ENCODE data around the gene CP.
"Not testable (repeated sequence)": the region's sequence is repeated elsewhere in the genome, so short reads cannot be mapped to it uniquely, and the experiment has no call there.

The CP gene

DNA sequence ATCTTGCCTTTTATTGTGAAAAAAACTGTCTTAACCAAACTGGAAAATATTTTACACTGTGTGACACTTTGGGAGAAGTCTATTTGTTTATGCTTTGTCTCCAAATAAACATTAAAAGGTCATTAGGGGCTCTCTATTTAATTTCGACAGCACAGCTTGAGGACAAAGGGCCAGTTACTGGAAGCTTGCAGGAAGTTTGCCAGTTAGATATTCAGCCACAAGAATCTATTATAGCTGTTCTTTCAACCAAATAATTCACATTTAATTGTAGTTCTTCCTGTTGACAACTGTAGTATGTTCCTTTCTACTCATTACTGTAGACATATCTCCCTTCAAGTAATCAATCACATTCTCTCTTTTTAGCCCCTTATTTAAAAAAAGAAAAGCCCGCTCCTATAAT, 6.1 kb downstream of the CP start:
- Mint-ChIP-seq H3K27ac (no peak overlapping the region), H3K36me3 (no peaks in the 10 kb centered on the region), H3K27me3 (peaks cover 4% of the 10 kb centered on the region), H3K4me3 (no peak overlapping the region), H3K9me3 (no peaks in the 10 kb centered on the region), H3K4me1 (no peaks in the 10 kb centered on the region)
- CTCF ChIA-PET = interaction anchor here (0.6 kb wide), 1 partner anchor 354 kb away, joined by 3 read pairs; no protein-coding TSS in a partner anchor
- DNase-seq = no peak

- H3K4me1 Mint-ChIP-seq = no peaks in the 10 kb centered on the region
- H3K4me3 Mint-ChIP-seq = no peak overlapping the region
- H3K9me3 Mint-ChIP-seq = no peaks in the 10 kb centered on the region
- DNase-seq = no peak
- H3K27ac Mint-ChIP-seq = no peak overlapping the region
- peaks cover 7% of the 10 kb centered on the region for H3K27me3 Mint-ChIP-seq
- H3K36me3 Mint-ChIP-seq = no peaks in the 10 kb centered on the region
- CTCF ChIA-PET = no interaction called here
Measured at GRCh38 chr3:149214702-149215101, 6.9 kb downstream of the CP start.

DNA sequence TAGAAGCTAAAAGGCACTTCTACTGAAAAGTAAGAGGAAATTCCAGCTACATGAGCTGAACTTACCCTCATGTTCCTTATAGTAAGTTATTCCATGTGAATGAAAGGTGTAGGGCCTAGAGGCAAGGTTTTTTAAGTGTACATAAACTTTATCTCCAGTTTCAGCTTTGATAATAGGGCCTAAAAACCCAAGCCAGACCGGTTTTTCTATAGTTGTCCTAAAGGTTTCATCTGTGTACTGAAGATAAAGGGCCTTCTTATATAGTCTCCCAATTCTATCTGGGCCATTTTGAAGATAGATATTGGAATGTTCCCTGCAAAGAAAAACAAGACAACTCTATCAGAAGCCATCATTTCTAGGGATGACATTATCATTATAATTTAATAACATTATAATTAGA, 9.2 kb downstream of the CP start:
- no peaks in the 10 kb centered on the region for H3K4me1 Mint-ChIP-seq
- H3K27me3 Mint-ChIP-seq = peaks cover 11% of the 10 kb centered on the region
- no peak overlapping the region for H3K4me3 Mint-ChIP-seq
- H3K9me3 Mint-ChIP-seq = no peaks in the 10 kb centered on the region
- CTCF ChIA-PET = no interaction called here
- no peak overlapping the region for H3K27ac Mint-ChIP-seq
- no peaks in the 10 kb centered on the region for H3K36me3 Mint-ChIP-seq
- no peak for DNase-seq

GRCh38 chr3:149209431-149209830, 12.2 kb downstream of the CP start:
- H3K27ac Mint-ChIP-seq = no peak overlapping the region
- no peaks in the 10 kb centered on the region for H3K4me1 Mint-ChIP-seq
- no peak for DNase-seq
- peaks cover 11% of the 10 kb centered on the region for H3K27me3 Mint-ChIP-seq
- CTCF ChIA-PET = no interaction called here
- no peaks in the 10 kb centered on the region for H3K9me3 Mint-ChIP-seq
- H3K36me3 Mint-ChIP-seq = no peaks in the 10 kb centered on the region
- no peak overlapping the region for H3K4me3 Mint-ChIP-seq

GRCh38 chr3:149207475-149207874, 14.2 kb downstream of the CP start:
- peaks cover 11% of the 10 kb centered on the region for H3K27me3 Mint-ChIP-seq
- DNase-seq = no peak
- H3K36me3 Mint-ChIP-seq = no peaks in the 10 kb centered on the region
- CTCF ChIA-PET = interaction anchor here (1.4 kb wide), 1 partner anchor 12 kb away, joined by 3 read pairs; no protein-coding TSS in a partner anchor
- H3K9me3 Mint-ChIP-seq = no peaks in the 10 kb centered on the region
- peaks cover 8% of the 10 kb centered on the region for H3K4me1 Mint-ChIP-seq
- no peak overlapping the region for H3K27ac Mint-ChIP-seq
- H3K4me3 Mint-ChIP-seq = no peak overlapping the region

DNA sequence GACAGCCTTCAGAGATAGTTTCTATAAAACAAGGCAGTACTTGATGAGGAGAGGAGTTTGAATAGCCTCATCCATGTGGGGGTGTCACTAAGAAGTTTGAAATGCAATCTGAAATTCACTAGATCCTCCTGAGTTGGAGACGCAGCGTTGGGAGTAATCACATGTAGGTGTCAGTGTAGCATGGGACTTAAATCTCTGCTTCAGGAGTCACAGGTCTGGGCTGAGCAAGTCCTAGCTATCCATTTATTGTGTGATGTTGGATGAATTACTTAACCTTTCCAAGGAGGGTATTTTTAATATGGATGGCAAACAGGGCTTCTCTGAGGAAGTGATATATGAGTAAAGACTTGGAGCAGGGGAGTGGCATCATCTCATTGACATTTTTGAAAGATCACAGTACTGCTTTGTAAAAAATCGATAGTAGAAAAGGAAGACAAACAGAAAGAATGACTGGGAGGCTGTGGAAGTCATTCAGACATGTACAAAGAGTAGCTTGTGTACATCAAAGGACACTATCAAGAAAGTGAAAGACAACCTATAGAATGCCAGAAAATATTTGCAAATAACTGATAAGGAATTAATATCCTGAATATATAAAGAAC, 17.1 kb downstream of the CP start:
- Mint-ChIP-seq H3K27ac (no peak overlapping the region), H3K4me1 (peaks cover 8% of the 10 kb centered on the region), H3K9me3 (no peaks in the 10 kb centered on the region), H3K36me3 (no peaks in the 10 kb centered on the region), H3K27me3 (peaks cover 20% of the 10 kb centered on the region), H3K4me3 (no peak overlapping the region)
- CTCF ChIA-PET = no interaction called here
- no peak for DNase-seq

- Mint-ChIP-seq H3K4me1 (peaks cover 8% of the 10 kb centered on the region), H3K4me3 (no peak overlapping the region), H3K27me3 (peaks cover 19% of the 10 kb centered on the region), H3K9me3 (no peaks in the 10 kb centered on the region), H3K27ac (no peak overlapping the region), H3K36me3 (no peaks in the 10 kb centered on the region)
- DNase-seq = no peak
- CTCF ChIA-PET = no interaction called here
Measured at GRCh38 chr3:149203758-149204157, 17.9 kb downstream of the CP start.

DNA sequence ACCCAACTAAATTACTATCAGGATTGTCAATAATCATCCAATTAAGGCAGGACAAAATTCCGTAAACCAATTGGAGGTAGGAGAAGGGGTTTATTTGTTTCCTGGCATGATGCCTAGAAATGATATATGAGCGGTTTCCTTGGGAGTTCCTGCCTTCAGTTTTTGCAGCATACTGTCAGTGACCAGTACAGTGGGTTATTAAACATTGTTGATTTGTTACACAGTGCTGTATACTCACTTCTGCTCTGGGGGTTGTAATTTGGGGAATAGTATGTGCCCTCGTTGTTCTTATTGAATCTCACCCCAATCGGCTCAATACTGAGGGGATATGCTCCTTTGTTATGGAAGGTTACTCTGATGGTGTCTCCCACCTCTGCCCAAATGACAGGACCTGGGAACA, 22.2 kb downstream of the CP start:
- no peak overlapping the region for H3K27ac Mint-ChIP-seq
- H3K27me3 Mint-ChIP-seq = peaks cover 39% of the 10 kb centered on the region
- CTCF ChIA-PET = no interaction called here
- H3K9me3 Mint-ChIP-seq = no peaks in the 10 kb centered on the region
- H3K4me1 Mint-ChIP-seq = peaks cover 10% of the 10 kb centered on the region
- no peak for DNase-seq
- H3K4me3 Mint-ChIP-seq = no peak overlapping the region
- H3K36me3 Mint-ChIP-seq = no peaks in the 10 kb centered on the region

GRCh38 chr3:149198611-149199010, 23.0 kb downstream of the CP start:
- H3K9me3 Mint-ChIP-seq = no peaks in the 10 kb centered on the region
- no peaks in the 10 kb centered on the region for H3K36me3 Mint-ChIP-seq
- no peak overlapping the region for H3K27ac Mint-ChIP-seq
- CTCF ChIA-PET = no interaction called here
- DNase-seq = no peak
- H3K4me1 Mint-ChIP-seq = peaks cover 4% of the 10 kb centered on the region
- H3K4me3 Mint-ChIP-seq = no peak overlapping the region
- H3K27me3 Mint-ChIP-seq = peaks cover 35% of the 10 kb centered on the region

DNA sequence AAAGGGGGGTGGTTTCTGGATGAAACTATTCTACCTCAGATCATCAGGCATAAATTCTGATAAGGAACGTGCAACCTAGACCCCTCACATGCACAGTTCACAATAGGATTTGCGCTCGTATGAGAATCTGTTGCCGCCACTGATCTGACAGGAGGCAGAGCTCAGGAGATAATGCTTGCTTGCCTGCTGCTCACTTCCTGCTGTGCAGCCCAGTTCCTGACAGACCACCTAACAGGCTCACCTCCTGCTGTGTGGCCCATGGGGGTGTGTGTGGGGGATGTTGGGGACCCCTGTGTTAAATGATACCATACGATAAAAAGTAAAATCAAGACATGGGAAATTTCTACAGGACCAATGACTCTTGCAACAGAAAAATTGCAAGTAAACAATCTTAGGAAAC, 24.0 kb downstream of the CP start:
- Mint-ChIP-seq H3K4me3 (no peak overlapping the region), H3K36me3 (no peaks in the 10 kb centered on the region), H3K9me3 (no peaks in the 10 kb centered on the region), H3K27me3 (peaks cover 35% of the 10 kb centered on the region), H3K27ac (no peak overlapping the region), H3K4me1 (peaks cover 2% of the 10 kb centered on the region)
- DNase-seq = no peak
- CTCF ChIA-PET = interaction anchor here (0.5 kb wide), 1 partner anchor 819 kb away, joined by 4 read pairs; no protein-coding TSS in a partner anchor

- H3K4me1 Mint-ChIP-seq, H3K27ac Mint-ChIP-seq, H3K4me3 Mint-ChIP-seq, H3K9me3 Mint-ChIP-seq, H3K36me3 Mint-ChIP-seq, DNase-seq: not testable (repeated sequence)
- CTCF ChIA-PET = interaction anchor here (0.5 kb wide), 1 partner anchor 820 kb away, joined by 4 read pairs; no protein-coding TSS in a partner anchor
- peaks cover 35% of the 10 kb centered on the region for H3K27me3 Mint-ChIP-seq
Measured at GRCh38 chr3:149196805-149197592, 24.6 kb downstream of the CP start.

GRCh38 chr3:149195221-149195620, 26.4 kb downstream of the CP start:
- H3K27ac Mint-ChIP-seq = no peak overlapping the region
- H3K27me3 Mint-ChIP-seq = peaks cover 25% of the 10 kb centered on the region
- H3K36me3 Mint-ChIP-seq = no peaks in the 10 kb centered on the region
- H3K9me3 Mint-ChIP-seq = no peaks in the 10 kb centered on the region
- no peak for DNase-seq
- no peak overlapping the region for H3K4me3 Mint-ChIP-seq
- CTCF ChIA-PET = interaction anchor here (1.1 kb wide), 1 partner anchor 12 kb away, joined by 3 read pairs; no protein-coding TSS in a partner anchor
- peaks cover 2% of the 10 kb centered on the region for H3K4me1 Mint-ChIP-seq

GRCh38 chr3:149188494-149188893, 33.1 kb downstream of the CP start:
- no peaks in the 10 kb centered on the region for H3K4me1 Mint-ChIP-seq
- DNase-seq = no peak
- CTCF ChIA-PET = no interaction called here

GRCh38 chr3:149186721-149187120, 34.9 kb downstream of the CP start:
- Mint-ChIP-seq H3K4me3 (no peak overlapping the region), H3K27me3 (peaks cover 10% of the 10 kb centered on the region), H3K36me3 (no peaks in the 10 kb centered on the region), H3K9me3 (no peaks in the 10 kb centered on the region), H3K27ac (no peak overlapping the region), H3K4me1 (no peaks in the 10 kb centered on the region)
- no peak for DNase-seq
- CTCF ChIA-PET = no interaction called here

More at GRCh38 chr3:149188494-149188893, 33.1 kb downstream of the CP start:
- H3K27ac Mint-ChIP-seq = no peak overlapping the region
- H3K36me3 Mint-ChIP-seq = no peaks in the 10 kb centered on the region
- H3K4me3 Mint-ChIP-seq = no peak overlapping the region
- peaks cover 10% of the 10 kb centered on the region for H3K27me3 Mint-ChIP-seq
- no peaks in the 10 kb centered on the region for H3K9me3 Mint-ChIP-seq

GRCh38 chr3:149186219-149186618, 35.4 kb downstream of the CP start:
- CTCF ChIA-PET = no interaction called here
- peaks cover 10% of the 10 kb centered on the region for H3K27me3 Mint-ChIP-seq
- no peak overlapping the region for H3K4me3 Mint-ChIP-seq
- no peak overlapping the region for H3K27ac Mint-ChIP-seq
- no peaks in the 10 kb centered on the region for H3K4me1 Mint-ChIP-seq
- no peaks in the 10 kb centered on the region for H3K9me3 Mint-ChIP-seq
- H3K36me3 Mint-ChIP-seq = no peaks in the 10 kb centered on the region
- no peak for DNase-seq
